ENCODE data around the gene TNFAIP8L2. TPM values are rescaled to one million over a fixed set of nuclear protein-coding genes. Genes with fewer than 3 reads are reported as not detected.
"Not testable (repeated sequence)": the region's sequence is repeated elsewhere in the genome, so short reads cannot be mapped to it uniquely, and the experiment has no call there.

Gene TNFAIP8L2
- total RNA-seq, 1 donor from 2014 or later, result not detected

- peak; percentile 57 for TF ChIP-seq CTCF (IDR thresholded peaks at IDR 0.05; ENCODE audit: insufficient read depth, low read length, poor library complexity, severe bottlenecking)
- H3K27me3 ChIP-seq (ENCODE audit: control insufficient read depth, insufficient read depth, low read length), result no peaks in the 10 kb centered on the region
- peak; percentile 55 for DNase-seq (ENCODE audit: low read depth)
- H3K36me3 ChIP-seq (ENCODE audit: control insufficient read depth, insufficient read depth, low read length), result no peaks in the 10 kb centered on the region
- peak overlapping the region; percentile 3 for H3K4me3 ChIP-seq (ENCODE audit: low read depth, low read length)
Measured at GRCh38 chr1:151196292-151196800, 39.9 kb downstream of the TNFAIP8L2 start.

GRCh38 chr1:151197863-151198253 is 41.4 kb downstream of the TNFAIP8L2 start:
- peak overlapping the region; percentile 77 for H3K4me3 ChIP-seq (ENCODE audit: low read depth, low read length)
- TF ChIP-seq CTCF (IDR thresholded peaks at IDR 0.05; ENCODE audit: insufficient read depth, low read length, poor library complexity, severe bottlenecking), result no peak
- DNase-seq (ENCODE audit: low read depth), result no peak
- no peaks in the 10 kb centered on the region for H3K36me3 ChIP-seq (ENCODE audit: control insufficient read depth, insufficient read depth, low read length)
- H3K27me3 ChIP-seq (ENCODE audit: control insufficient read depth, insufficient read depth, low read length), result no peaks in the 10 kb centered on the region

- no peak for TF ChIP-seq CTCF (IDR thresholded peaks at IDR 0.05; ENCODE audit: insufficient read depth, low read length, poor library complexity, severe bottlenecking)
Measured at GRCh38 chr1:151198254-151199127, 42.0 kb downstream of the TNFAIP8L2 start, which contains the start of gene PIP5K1A. Gene PIP5K1A, plus strand, starts transcription at chr1:151198552. Its CDS starts 445 bp downstream, at chr1:151198997.

GRCh38 chr1:151199873-151200581 is 43.6 kb downstream of the TNFAIP8L2 start:
- Histone ChIP-seq H3K36me3 (ENCODE audit: control insufficient read depth, insufficient read depth, low read length) (no peaks in the 10 kb centered on the region), H3K4me3 (ENCODE audit: low read depth, low read length) (peak overlapping the region; percentile 77), H3K27me3 (ENCODE audit: control insufficient read depth, insufficient read depth, low read length) (no peaks in the 10 kb centered on the region)
- TF ChIP-seq CTCF (IDR thresholded peaks at IDR 0.05; ENCODE audit: insufficient read depth, low read length, poor library complexity, severe bottlenecking), result no peak
- DNase-seq (ENCODE audit: low read depth), result peak; percentile 61

More at GRCh38 chr1:151198254-151199127, 42.0 kb downstream of the TNFAIP8L2 start, which contains the start of gene PIP5K1A:
- Histone ChIP-seq H3K36me3 (ENCODE audit: control insufficient read depth, insufficient read depth, low read length) (no peaks in the 10 kb centered on the region), H3K27me3 (ENCODE audit: control insufficient read depth, insufficient read depth, low read length) (no peaks in the 10 kb centered on the region), H3K4me3 (ENCODE audit: low read depth, low read length) (peak within 1 kb of the TSS; percentile 77)
- peak; percentile 92 for DNase-seq (ENCODE audit: low read depth)

- H3K36me3 ChIP-seq (ENCODE audit: control insufficient read depth, insufficient read depth, low read length); H3K4me3 ChIP-seq (ENCODE audit: low read depth, low read length); H3K27me3 ChIP-seq (ENCODE audit: control insufficient read depth, insufficient read depth, low read length); DNase-seq (ENCODE audit: low read depth): not testable (repeated sequence)
Measured at GRCh38 chr1:151205381-151205965, 49.0 kb downstream of the TNFAIP8L2 start.

Other genes starting within 250 kb of the TNFAIP8L2 start
- gene SETDB1, start 230.3 kb upstream of the TNFAIP8L2 start, total RNA-seq, result 24.2 and 25.5 TPM in 2 replicates
- gene CERS2, start 181.8 kb upstream of the TNFAIP8L2 start, total RNA-seq, result 138 and 143 TPM in 2 replicates
- gene ANXA9, start 174.4 kb upstream of the TNFAIP8L2 start, total RNA-seq, result 0.21 and 1.3 TPM in 2 replicates
- gene MINDY1, start 149.7 kb upstream of the TNFAIP8L2 start, total RNA-seq, result 7.7 and 8.4 TPM in 2 replicates
- 12.1 and 15.8 TPM in 2 replicates for gene PRUNE1, start 148.2 kb upstream of the TNFAIP8L2 start, total RNA-seq
- gene BNIPL, start 120.1 kb upstream of the TNFAIP8L2 start, total RNA-seq, result 0.17 TPM in 1 of 2 replicates, not detected in the other
- 0.71 and 3.0 TPM in 2 replicates for gene C1orf56, start 108.9 kb upstream of the TNFAIP8L2 start, total RNA-seq
- 114 and 124 TPM in 2 replicates for gene CDC42SE1, start 97.0 kb upstream of the TNFAIP8L2 start, total RNA-seq
- 26.4 and 26.8 TPM in 2 replicates for gene MLLT11, start 96.3 kb upstream of the TNFAIP8L2 start, total RNA-seq
- 3.7 and 4.7 TPM in 2 replicates for gene GABPB2, start 85.9 kb upstream of the TNFAIP8L2 start, total RNA-seq
- 6.9 and 9.9 TPM in 2 replicates for gene SEMA6C, start 10.0 kb upstream of the TNFAIP8L2 start, total RNA-seq
- 8.1 and 9.7 TPM in 2 replicates for gene LYSMD1, start 9.3 kb downstream of the TNFAIP8L2 start, total RNA-seq
- gene SCNM1, start 9.5 kb downstream of the TNFAIP8L2 start, total RNA-seq, result 52.6 and 60.1 TPM in 2 replicates
- not detected in 2 replicates for gene TMOD4, start 19.3 kb downstream of the TNFAIP8L2 start, total RNA-seq
- gene VPS72, start 33.5 kb downstream of the TNFAIP8L2 start, total RNA-seq, result 79.1 and 83.4 TPM in 2 replicates
- gene PIP5K1A, start 41.9 kb downstream of the TNFAIP8L2 start, total RNA-seq, result 59.7 and 63.6 TPM in 2 replicates
- gene PSMD4, start 98.1 kb downstream of the TNFAIP8L2 start, total RNA-seq, result 152 and 178 TPM in 2 replicates
- gene ZNF687, start 125.7 kb downstream of the TNFAIP8L2 start, total RNA-seq, result 27.9 and 35.3 TPM in 2 replicates
- gene PI4KB, start 170.8 kb downstream of the TNFAIP8L2 start, total RNA-seq, result 42.3 and 44.1 TPM in 2 replicates
- gene RFX5, start 190.6 kb downstream of the TNFAIP8L2 start, total RNA-seq, result 32.4 and 41.8 TPM in 2 replicates
- gene SELENBP1, start 216.1 kb downstream of the TNFAIP8L2 start, total RNA-seq, result 2.3 and 5.8 TPM in 2 replicates
- gene PSMB4, start 242.9 kb downstream of the TNFAIP8L2 start, total RNA-seq, result 301 and 332 TPM in 2 replicates